Osteoblast (primary cell): ENCODE results near the gene INTS11. TPM values are rescaled to one million over a fixed set of nuclear protein-coding genes. Genes with fewer than 3 reads are reported as not detected.
"Not testable (repeated sequence)": the region's sequence is repeated elsewhere in the genome, so short reads cannot be mapped to it uniquely, and the experiment has no call there.

ENCODE experiments used
- DNase-seq: peaks from one replicate; pipeline ENCODE4 v3.0.0; 2011; ENCODE audit warnings: low spot score, mixed read lengths; ENCODE audit not compliant: insufficient read length; ENCODE audit errors: missing footprints
- H2AFZ ChIP-seq: 2 replicates; pipeline ENCODE4 v1.6.0; 2011; ENCODE audit warnings: mild to moderate bottlenecking, low read length
- H3K27ac ChIP-seq: 2 replicates; pipeline ENCODE4 v1.5.1; 2011; ENCODE audit warnings: mild to moderate bottlenecking, low read depth, low read length, moderate library complexity
- H3K27me3 ChIP-seq: 2 replicates; pipeline ENCODE4 v1.6.0; 2012; ENCODE audit warnings: mild to moderate bottlenecking, control low read depth, inconsistent platforms, low read length, moderate library complexity; ENCODE audit not compliant: insufficient read depth
- H3K36me3 ChIP-seq: 2 replicates; pipeline ENCODE4 v1.5.1; 2011; ENCODE audit warnings: mild to moderate bottlenecking, low read length, control low read depth, moderate library complexity; ENCODE audit not compliant: insufficient read depth
- H3K4me1 ChIP-seq: 2 replicates; pipeline ENCODE4 v1.5.1; 2011; ENCODE audit warnings: mild to moderate bottlenecking, low read length, control low read depth, moderate library complexity; ENCODE audit not compliant: insufficient read depth
- H3K4me2 ChIP-seq: 2 replicates; pipeline ENCODE4 v1.6.0; 2011; ENCODE audit warnings: mild to moderate bottlenecking, low read length; ENCODE audit not compliant: insufficient read depth
- H3K4me3 ChIP-seq: fragments of 200-600 bp; sonication (generic); 3 replicates; pipeline ENCODE4 v1.5.1; 2012; ENCODE audit warnings: mild to moderate bottlenecking, low read length, inconsistent platforms; ENCODE audit not compliant: insufficient read depth
- H3K79me2 ChIP-seq: 2 replicates; pipeline ENCODE4 v1.6.0; 2012; ENCODE audit warnings: mild to moderate bottlenecking, low read length, control low read depth, inconsistent platforms; ENCODE audit not compliant: insufficient read depth
- H3K9me3 ChIP-seq: 2 replicates; pipeline ENCODE4 v1.5.1; 2011; ENCODE audit warnings: low read depth, low read length, control low read depth
- H4K20me1 ChIP-seq: 2 replicates; pipeline ENCODE4 v1.6.0; 2012; ENCODE audit warnings: mild to moderate bottlenecking, low read length, control low read depth; ENCODE audit not compliant: insufficient read depth
- total RNA-seq: library from RNA; depleted of rRNA; stranded (reverse); fragments of >200 nt; gene quantifications from 2 replicates; pipeline ENCODE4 v1.2.3, GENCODE V29; 2012
- TF ChIP-seq, protein P1 (sequence below): IDR thresholded peaks from 2 replicates; pipeline ENCODE4 v1.5.1; 2011; ENCODE audit warnings: mild to moderate bottlenecking, low read depth, low read length, moderate library complexity; ENCODE audit errors: extremely low read depth

INTS11 gene
- total RNA-seq, 1 donor = 59.7 TPM

DNA sequence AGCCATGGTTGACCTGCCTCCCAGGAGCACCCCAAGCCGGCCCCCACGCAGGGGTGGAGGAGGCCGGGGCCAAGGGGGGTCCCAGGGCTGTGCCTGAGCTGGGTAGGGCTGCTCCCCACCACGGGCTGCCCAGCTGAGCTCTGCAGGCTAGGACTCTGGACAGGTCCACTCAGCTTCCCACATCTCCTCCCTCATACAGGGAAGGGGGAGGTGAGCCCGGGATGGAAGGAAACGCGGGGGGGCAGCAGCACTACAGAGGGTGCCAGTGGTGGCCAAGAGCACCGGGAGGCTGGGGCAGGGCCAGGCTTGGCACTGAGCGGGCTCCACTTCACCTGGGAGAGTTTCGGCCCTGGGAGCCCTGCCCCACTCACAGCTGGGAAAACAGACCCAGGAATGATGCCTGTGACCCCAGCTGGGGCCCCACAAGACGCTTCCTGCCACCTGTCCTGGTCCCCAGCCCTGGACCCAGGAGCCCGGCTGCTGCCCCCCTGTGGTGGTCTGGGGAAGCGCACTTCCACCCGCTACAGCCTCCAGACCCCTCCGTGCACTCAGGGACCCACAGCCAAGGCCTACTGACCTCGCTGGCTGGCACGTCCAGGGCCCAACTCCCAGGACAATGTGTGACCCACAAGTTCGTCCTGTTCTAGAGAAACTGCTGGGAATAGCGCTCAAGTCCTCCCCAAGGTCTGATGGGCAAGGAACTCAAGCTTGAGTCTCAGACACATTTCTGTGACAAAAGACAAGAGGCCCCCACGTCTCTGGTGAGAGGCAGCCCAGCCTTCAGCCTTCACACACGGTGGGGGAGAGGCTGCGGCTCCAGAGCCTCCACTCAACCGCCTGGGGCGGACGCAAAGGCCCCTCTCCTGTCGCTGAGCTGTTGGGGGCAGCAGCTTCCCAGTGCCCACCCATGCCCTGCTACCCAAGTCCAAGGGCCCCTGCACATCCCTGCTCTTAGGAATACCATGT, 47.6 kb upstream of the INTS11 start:
- no peak overlapping the region for H2AFZ ChIP-seq
- peak overlapping the region; percentile 42 for H3K4me3 ChIP-seq
- H3K27me3 ChIP-seq = no peaks in the 10 kb centered on the region
- TF ChIP-seq, protein P1, sequence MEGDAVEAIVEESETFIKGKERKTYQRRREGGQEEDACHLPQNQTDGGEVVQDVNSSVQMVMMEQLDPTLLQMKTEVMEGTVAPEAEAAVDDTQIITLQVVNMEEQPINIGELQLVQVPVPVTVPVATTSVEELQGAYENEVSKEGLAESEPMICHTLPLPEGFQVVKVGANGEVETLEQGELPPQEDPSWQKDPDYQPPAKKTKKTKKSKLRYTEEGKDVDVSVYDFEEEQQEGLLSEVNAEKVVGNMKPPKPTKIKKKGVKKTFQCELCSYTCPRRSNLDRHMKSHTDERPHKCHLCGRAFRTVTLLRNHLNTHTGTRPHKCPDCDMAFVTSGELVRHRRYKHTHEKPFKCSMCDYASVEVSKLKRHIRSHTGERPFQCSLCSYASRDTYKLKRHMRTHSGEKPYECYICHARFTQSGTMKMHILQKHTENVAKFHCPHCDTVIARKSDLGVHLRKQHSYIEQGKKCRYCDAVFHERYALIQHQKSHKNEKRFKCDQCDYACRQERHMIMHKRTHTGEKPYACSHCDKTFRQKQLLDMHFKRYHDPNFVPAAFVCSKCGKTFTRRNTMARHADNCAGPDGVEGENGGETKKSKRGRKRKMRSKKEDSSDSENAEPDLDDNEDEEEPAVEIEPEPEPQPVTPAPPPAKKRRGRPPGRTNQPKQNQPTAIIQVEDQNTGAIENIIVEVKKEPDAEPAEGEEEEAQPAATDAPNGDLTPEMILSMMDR = peak; percentile 85
- H4K20me1 ChIP-seq = peaks cover 17% of the 10 kb centered on the region
- H3K27ac ChIP-seq = peak overlapping the region; percentile 28
- peaks cover 3% of the 10 kb centered on the region for H3K9me3 ChIP-seq
- peaks cover 25% of the 10 kb centered on the region for H3K4me1 ChIP-seq
- DNase-seq = peak; percentile 97
- H3K4me2 ChIP-seq = peak overlapping the region; percentile 61
- peaks cover 32% of the 10 kb centered on the region for H3K79me2 ChIP-seq
- H3K36me3 ChIP-seq = peaks cover 6% of the 10 kb centered on the region

DNA sequence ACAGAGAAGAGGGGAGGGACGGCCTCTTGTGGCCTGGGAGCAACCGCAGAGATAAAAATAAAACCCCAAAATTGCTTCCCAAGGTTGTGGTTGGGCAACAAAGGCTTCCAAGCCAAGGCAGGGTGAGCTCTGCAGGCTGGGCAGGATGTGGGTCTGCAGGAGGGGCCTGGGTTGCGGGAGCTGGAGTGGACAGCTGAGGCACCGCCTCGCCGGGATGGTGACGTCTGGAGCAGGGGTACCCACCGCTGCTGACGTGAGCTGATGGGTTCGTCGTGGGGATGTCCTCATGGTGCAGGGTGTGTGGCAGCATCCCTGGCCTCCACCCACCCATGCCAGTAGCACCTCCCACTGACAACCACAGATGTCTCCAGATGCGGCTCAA, 46.9 kb upstream of the INTS11 start:
- peak; percentile 91 for DNase-seq
- H4K20me1 ChIP-seq = peaks cover 17% of the 10 kb centered on the region
- peaks cover 25% of the 10 kb centered on the region for H3K4me1 ChIP-seq
- H3K79me2 ChIP-seq = peaks cover 32% of the 10 kb centered on the region
- peak overlapping the region; percentile 42 for H3K4me3 ChIP-seq
- H3K9me3 ChIP-seq = peaks cover 4% of the 10 kb centered on the region
- peaks cover 6% of the 10 kb centered on the region for H3K36me3 ChIP-seq
- H3K4me2 ChIP-seq = peak overlapping the region; percentile 61
- no peak overlapping the region for H2AFZ ChIP-seq
- no peaks in the 10 kb centered on the region for H3K27me3 ChIP-seq
- H3K27ac ChIP-seq = peak overlapping the region; percentile 28
- TF ChIP-seq, protein P1 = no peak

DNA sequence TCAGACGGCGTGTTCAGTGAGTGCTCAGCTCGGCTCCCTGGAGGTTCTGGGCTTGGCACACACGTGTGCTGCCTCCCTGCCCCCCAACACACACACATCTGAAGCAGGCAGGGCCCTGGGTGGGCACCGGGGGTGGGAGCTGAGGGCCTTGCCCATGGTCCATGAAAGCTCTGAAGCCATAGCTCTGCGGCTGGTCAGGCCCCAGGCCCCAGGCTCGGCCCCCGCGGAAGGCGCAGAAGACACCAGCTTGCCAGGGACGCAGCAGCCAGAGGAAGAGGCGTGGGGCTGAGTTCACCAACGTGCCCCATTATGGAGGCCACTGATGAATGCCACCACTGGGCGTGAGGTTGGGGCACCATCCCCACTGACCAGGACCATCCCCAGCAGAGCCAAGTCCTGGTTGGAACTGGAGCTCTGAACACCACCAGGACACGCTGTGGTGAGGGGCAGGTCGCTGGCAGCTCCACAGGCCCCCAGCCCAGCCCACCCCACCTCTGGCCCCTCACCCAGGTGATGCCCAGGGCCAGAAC, 46.4 kb upstream of the INTS11 start:
- no peak overlapping the region for H2AFZ ChIP-seq
- TF ChIP-seq, protein P1 = no peak
- peaks cover 17% of the 10 kb centered on the region for H4K20me1 ChIP-seq
- H3K9me3 ChIP-seq = peaks cover 4% of the 10 kb centered on the region
- H3K4me1 ChIP-seq = peaks cover 25% of the 10 kb centered on the region
- H3K27me3 ChIP-seq = no peaks in the 10 kb centered on the region
- peaks cover 6% of the 10 kb centered on the region for H3K36me3 ChIP-seq
- peak; percentile 47 for DNase-seq
- peaks cover 32% of the 10 kb centered on the region for H3K79me2 ChIP-seq
- H3K4me3 ChIP-seq = no peak overlapping the region
- H3K4me2 ChIP-seq = peak overlapping the region; percentile 33
- H3K27ac ChIP-seq = no peak overlapping the region

DNA sequence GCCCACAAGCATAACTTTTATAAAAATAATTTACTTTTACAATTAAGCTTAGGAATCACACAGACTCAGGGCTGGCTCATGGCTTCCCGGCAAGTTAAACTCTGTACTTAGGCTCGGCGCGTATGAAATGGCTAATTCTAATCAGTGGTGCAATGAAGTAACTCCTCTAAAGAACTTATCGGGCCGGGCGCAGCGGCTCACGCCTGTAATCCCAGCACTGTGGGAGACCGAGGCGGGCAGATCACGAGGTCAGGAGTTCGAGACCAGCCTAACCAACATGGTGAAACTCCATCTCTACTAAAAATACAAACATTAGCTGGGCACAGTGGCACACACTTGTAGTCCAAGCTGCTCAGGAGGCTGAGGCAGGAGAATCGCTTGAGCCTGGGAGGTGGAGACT, 45.6 kb upstream of the INTS11 start:
- not testable (repeated sequence) for H3K27ac ChIP-seq, H3K9me3 ChIP-seq, H3K27me3 ChIP-seq, DNase-seq, H3K36me3 ChIP-seq, H2AFZ ChIP-seq, H3K4me3 ChIP-seq, H3K4me2 ChIP-seq
- peaks cover 25% of the 10 kb centered on the region for H3K4me1 ChIP-seq
- peaks cover 32% of the 10 kb centered on the region for H3K79me2 ChIP-seq
- peaks cover 17% of the 10 kb centered on the region for H4K20me1 ChIP-seq
